Urinary bladder (tissue), 4 donors: ENCODE results near the gene SYP. TPM values are rescaled to one million over a fixed set of nuclear protein-coding genes. Genes with fewer than 3 reads are reported as not detected.
"Not testable (repeated sequence)": the region's sequence is repeated elsewhere in the genome, so short reads cannot be mapped to it uniquely, and the experiment has no call there.

Experiments
- DNase-seq: peaks from one replicate; pipeline ENCODE4 v3.0.0-alpha.2; 2015; ENCODE audit errors: extremely low spot score
- H3K27ac ChIP-seq: one replicate; pipeline ENCODE4 v1.5.1; 2013; ENCODE audit warnings: low read depth, mild to moderate bottlenecking, moderate library complexity
- H3K36me3 ChIP-seq: one replicate; pipeline ENCODE4 v1.6.1; 2013; ENCODE audit warnings: mild to moderate bottlenecking, moderate library complexity; ENCODE audit not compliant: insufficient read depth
- H3K4me1 ChIP-seq: one replicate; pipeline ENCODE4 v1.6.1; 2013; ENCODE audit warnings: mild to moderate bottlenecking, moderate library complexity; ENCODE audit not compliant: insufficient read depth
- H3K4me3 ChIP-seq: one replicate; pipeline ENCODE4 v1.5.1; 2013; ENCODE audit warnings: low read depth, low read length
- WGBS: extraction: QIAGEN DNeasy Blood & Tissue Kit; methylation state at CpG from one replicate; pipeline ENCODE4 v1.1.7; 2013; 5-methylcytosine and 5-hydroxymethylcytosine counted together
- polyA plus RNA-seq: library from polyadenylated mRNA; stranded (reverse); fragments of 200-250 nt; gene quantifications from one replicate; pipeline ENCODE4 v1.2.3, GENCODE V29; 2013
- small RNA-seq: library from RNA; depleted of rRNA; stranded (forward); fragments of <200 nt; gene quantifications from one replicate; pipeline ENCODE3, GENCODE V24; 2014
- total RNA-seq: library from RNA; depleted of rRNA; stranded (reverse); fragments of >200 nt; gene quantifications from one replicate; pipeline ENCODE4 v1.2.3, GENCODE V29; 2014
- donor health status: healthy with polysubstance abuse.
- donor health status: healthy.

SYP gene
- total and polyA plus RNA-seq, 2 donors = 4.7 to 8.3 TPM

DNA sequence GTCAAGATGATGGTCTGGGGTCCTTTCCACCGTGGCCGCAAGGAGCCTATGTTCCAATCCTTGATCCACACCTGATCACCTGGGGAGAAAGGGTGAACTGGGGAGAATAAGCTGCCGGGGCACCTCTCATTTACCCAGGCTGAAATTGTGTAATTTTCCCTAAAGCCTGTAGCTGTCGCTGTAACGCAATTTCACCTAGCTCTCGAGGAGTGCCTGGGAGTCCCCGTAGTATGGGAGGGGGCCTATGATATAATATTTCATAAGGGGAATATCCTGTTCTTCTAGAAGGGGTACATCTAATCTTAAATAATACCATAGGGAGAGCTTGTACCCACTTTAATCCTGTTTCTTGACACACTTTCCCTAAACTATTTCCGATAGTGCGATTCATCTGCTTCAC lies 57.7 kb downstream of the SYP start:
- not testable (repeated sequence) for H3K4me1 ChIP-seq, H3K36me3 ChIP-seq, H3K4me3 ChIP-seq, DNase-seq, H3K27ac ChIP-seq
- 42% methylated on average over 9 of the region's 9 CpGs for WGBS

DNA sequence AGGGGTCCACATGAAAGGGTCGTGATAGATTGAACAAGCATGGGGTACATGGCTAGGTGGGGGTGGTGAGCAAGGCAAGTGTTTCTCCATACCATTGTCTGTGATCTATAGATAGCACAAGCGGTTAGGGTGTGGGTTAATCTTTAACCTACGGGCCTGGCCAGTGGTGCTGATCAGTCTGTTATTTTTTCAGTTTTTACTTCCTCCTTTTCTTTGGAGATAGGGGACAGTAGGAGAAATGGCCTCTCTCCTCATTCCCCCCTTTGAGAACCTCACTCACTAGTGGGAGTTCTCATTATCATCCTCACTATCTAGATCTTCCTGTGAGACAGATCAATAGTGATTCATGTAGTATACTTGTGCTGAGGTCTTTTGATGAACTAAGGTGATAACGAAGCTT lies 60.3 kb downstream of the SYP start:
- DNase-seq = no peak
- H3K27ac ChIP-seq = no peak overlapping the region
- no peak overlapping the region for H3K4me3 ChIP-seq
- H3K36me3 ChIP-seq = no peaks in the 10 kb centered on the region
- WGBS = 92% methylated on average over 4 of the region's 4 CpGs
- no peaks in the 10 kb centered on the region for H3K4me1 ChIP-seq

Small RNA genes lying within 50 kb of the gene (small RNA-seq; reads per million reads assigned to genes)
- gene RN7SL262P = not detected

Other genes starting within 250 kb of the SYP start
- gene OTUD5, start 242.6 kb downstream of the SYP start, total RNA-seq = 21.3 TPM
- 48.9 TPM for gene OTUD5, start 242.6 kb downstream of the SYP start, polyA plus RNA-seq
- gene KCND1, start 228.3 kb downstream of the SYP start, total RNA-seq = 2.4 TPM
- gene KCND1, start 228.3 kb downstream of the SYP start, polyA plus RNA-seq = 3.3 TPM
- 16.1 TPM for gene GRIPAP1, start 197.9 kb downstream of the SYP start, total RNA-seq
- 27.9 TPM for gene GRIPAP1, start 197.9 kb downstream of the SYP start, polyA plus RNA-seq
- gene TFE3, start 156.8 kb downstream of the SYP start, total RNA-seq = 11.7 TPM
- gene TFE3, start 156.8 kb downstream of the SYP start, polyA plus RNA-seq = 63.5 TPM
- gene CCDC120, start 141.2 kb downstream of the SYP start, total RNA-seq = 2.7 TPM
- 4.5 TPM for gene CCDC120, start 141.2 kb downstream of the SYP start, polyA plus RNA-seq
- 4.3 TPM for gene PRAF2, start 126.2 kb downstream of the SYP start, total RNA-seq
- 44.0 TPM for gene PRAF2, start 126.2 kb downstream of the SYP start, polyA plus RNA-seq
- gene WDR45, start 120.3 kb downstream of the SYP start, total RNA-seq = 36.3 TPM
- gene WDR45, start 120.3 kb downstream of the SYP start, polyA plus RNA-seq = 77.5 TPM
- gene GPKOW, start 76.5 kb downstream of the SYP start, total RNA-seq = 15.1 TPM
- 27.2 TPM for gene GPKOW, start 76.5 kb downstream of the SYP start, polyA plus RNA-seq
- 1.9 TPM for gene MAGIX, start 37.4 kb downstream of the SYP start, total RNA-seq
- gene MAGIX, start 37.4 kb downstream of the SYP start, polyA plus RNA-seq = 4.0 TPM
- gene PLP2, start 28.3 kb downstream of the SYP start, total RNA-seq = 18.2 TPM
- 299 TPM for gene PLP2, start 28.3 kb downstream of the SYP start, polyA plus RNA-seq
- 4.7 TPM for gene PRICKLE3, start 13.8 kb downstream of the SYP start, total RNA-seq
- 15.2 TPM for gene PRICKLE3, start 13.8 kb downstream of the SYP start, polyA plus RNA-seq
- gene CACNA1F, start 33.1 kb upstream of the SYP start, total RNA-seq = 0.05 TPM
- gene CACNA1F, start 33.1 kb upstream of the SYP start, polyA plus RNA-seq = 0.10 TPM
- 6.6 TPM for gene CCDC22, start 35.3 kb upstream of the SYP start, total RNA-seq
- 18.0 TPM for gene CCDC22, start 35.3 kb upstream of the SYP start, polyA plus RNA-seq
- gene FOXP3, start 64.5 kb upstream of the SYP start, total RNA-seq = not detected
- gene FOXP3, start 64.5 kb upstream of the SYP start, polyA plus RNA-seq = 0.20 TPM
- gene PPP1R3F, start 69.6 kb upstream of the SYP start, total RNA-seq = 4.8 TPM
- 9.8 TPM for gene PPP1R3F, start 69.6 kb upstream of the SYP start, polyA plus RNA-seq
- gene GAGE10, start 103.5 kb upstream of the SYP start, total RNA-seq = not detected
- not detected for gene GAGE10, start 103.5 kb upstream of the SYP start, polyA plus RNA-seq
- not detected for gene GAGE12J, start 121.8 kb upstream of the SYP start, total RNA-seq
- gene GAGE12J, start 121.8 kb upstream of the SYP start, polyA plus RNA-seq = not detected
- gene GAGE13, start 131.4 kb upstream of the SYP start, total RNA-seq = not detected
- gene GAGE13, start 131.4 kb upstream of the SYP start, polyA plus RNA-seq = not detected